NCI-H510A treated with DMSO at 0.1 percent for 48 hours (cell line): ENCODE results near the gene GSTM2.

Experiments
- DNase-seq: peaks from one replicate; lab custom pipeline; 2025; lab: John Stamatoyannopoulos, UW

The GSTM2 gene

DNA sequence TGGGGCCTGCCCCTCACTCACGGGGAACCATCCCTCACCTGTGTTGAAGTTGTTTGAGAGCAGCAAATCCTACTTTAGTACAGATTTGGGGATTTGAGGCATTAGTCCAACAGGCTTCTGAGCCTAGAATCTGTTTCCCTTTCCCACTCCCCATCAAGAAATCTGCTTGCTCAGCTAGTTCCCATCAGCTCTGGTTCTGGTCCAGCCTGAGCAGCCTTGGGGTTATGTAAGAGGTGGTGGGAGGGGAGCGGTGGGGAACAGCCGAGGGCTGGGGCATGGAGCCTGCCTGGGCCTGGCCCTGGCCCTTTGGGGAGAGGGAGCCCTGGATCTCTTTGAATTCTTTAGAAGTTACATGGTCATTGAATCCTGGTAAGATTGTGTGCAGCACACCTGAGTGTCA, 48.3 kb downstream of the GSTM2 start:
- no peak for DNase-seq

DNA sequence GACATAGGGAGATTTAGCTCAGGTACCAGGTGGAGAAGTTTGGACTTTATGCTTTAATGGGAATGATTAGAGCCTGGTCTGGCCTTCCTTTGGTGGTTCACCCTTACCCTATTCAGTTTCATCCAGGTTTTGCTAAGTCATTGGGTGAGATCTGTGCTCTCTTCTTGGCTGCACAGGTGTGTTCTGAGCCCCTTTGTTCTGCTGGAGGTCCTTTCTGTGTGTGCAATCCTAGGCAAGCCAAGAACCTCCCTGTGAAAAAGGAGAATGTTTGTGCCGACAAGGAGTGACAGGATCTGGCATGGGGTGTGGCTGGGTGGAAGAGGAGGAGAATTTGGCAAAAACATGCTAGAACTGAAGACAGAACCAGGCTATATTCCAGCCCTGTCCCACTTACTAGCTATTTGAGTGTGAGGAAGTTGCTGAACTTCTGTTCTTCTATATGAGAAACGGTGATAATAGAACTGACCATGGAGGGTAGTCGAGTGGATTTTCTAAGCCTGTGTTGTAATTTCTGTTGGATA, 48.8 kb downstream of the GSTM2 start:
- no peak for DNase-seq

DNA sequence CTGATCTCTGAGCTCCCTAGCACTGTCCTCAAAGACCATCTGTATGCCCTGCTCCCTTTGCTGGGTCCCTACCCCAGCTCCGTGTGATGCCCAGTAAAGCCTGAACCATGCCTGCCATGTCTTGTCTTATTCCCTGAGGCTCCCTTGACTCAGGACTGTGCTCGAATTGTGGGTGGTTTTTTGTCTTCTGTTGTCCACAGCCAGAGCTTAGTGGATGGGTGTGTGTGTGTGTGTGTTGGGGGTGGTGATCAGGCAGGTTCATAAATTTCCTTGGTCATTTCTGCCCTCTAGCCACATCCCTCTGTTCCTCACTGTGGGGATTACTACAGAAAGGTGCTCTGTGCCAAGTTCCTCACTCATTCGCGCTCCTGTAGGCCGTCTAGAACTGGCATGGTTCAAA, 49.9 kb downstream of the GSTM2 start:
- no peak for DNase-seq

DNA sequence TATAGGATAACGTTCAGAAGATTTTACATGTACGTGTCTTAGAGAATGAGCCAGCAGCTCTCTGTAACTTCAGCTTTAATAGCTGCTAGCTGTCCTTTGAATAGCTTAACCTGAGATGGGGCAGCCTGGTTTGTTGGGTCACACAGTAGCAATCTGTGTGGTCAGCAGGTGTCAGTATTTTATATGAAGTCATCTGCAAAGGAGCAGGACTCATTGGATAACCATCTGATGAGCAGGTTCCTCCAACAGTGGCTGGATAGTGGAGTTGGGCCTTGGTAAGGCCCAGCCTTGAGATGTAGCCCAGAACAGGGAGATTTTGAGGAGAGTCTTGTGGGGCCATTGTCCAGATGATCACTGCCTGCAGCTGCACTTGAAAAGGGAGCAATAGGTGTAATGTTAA, 50.6 kb downstream of the GSTM2 start:
- DNase-seq: no peak

DNA sequence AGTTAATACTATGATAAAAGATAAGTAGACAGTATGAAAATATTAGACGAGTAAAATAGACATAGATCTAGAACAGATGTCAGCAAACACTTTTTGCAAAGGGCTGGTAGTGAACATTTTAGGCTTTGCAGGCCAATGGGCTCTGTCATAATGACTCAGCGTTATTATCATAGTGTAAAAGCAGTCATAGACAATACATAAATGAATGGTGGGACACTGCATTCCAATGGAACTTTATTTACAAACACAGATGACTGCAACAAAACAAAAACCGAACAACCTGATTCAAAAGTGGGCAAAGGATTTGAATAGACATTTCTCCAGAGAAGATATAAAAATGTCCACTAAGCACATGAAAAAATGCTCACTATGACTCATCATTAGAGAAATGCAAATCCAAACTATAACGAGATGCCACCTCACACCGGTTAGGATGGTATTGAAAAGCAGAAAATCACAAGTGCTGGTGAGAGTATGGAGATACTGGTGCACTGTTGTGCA, 51.5 kb downstream of the GSTM2 start:
- no peak for DNase-seq

DNA sequence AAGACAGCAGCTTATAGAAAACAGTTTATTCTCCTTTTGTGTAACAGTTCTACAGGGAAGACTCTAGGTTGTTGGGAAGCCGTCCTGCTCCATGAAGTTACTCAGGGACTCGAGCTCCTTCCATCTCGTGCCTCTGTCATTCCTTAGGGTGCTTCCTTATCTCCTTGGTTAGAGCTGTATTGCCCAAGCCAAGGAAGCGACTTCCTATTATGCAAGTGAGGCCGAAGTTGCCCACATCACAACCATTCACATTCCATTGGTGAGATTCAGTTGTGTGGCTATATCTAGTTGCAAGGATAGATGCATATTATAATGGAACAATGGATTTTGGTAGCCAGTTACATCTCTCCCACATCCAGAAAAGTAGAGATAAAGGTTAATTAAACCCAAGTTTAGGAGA, 53.2 kb downstream of the GSTM2 start:
- no peak for DNase-seq

DNA sequence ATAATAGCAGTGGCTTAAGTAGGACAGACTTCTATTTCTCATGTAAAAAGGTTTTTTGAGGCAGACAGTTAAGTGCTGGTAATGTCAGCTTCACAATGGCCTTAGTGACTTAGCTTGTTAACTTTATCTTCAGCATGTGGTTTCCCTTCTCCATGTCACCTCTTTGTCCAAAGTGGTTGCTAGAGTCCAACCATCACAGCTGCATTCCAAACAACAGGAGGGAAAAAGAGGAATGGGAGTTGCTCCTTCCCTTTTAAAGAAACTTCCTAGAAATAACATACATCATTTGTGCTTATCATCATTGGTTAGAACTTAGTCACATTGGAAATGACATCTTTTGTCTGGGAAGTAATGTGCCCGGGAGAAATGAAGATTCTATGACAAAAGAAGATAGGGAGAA, 54.1 kb downstream of the GSTM2 start:
- DNase-seq: no peak

DNA sequence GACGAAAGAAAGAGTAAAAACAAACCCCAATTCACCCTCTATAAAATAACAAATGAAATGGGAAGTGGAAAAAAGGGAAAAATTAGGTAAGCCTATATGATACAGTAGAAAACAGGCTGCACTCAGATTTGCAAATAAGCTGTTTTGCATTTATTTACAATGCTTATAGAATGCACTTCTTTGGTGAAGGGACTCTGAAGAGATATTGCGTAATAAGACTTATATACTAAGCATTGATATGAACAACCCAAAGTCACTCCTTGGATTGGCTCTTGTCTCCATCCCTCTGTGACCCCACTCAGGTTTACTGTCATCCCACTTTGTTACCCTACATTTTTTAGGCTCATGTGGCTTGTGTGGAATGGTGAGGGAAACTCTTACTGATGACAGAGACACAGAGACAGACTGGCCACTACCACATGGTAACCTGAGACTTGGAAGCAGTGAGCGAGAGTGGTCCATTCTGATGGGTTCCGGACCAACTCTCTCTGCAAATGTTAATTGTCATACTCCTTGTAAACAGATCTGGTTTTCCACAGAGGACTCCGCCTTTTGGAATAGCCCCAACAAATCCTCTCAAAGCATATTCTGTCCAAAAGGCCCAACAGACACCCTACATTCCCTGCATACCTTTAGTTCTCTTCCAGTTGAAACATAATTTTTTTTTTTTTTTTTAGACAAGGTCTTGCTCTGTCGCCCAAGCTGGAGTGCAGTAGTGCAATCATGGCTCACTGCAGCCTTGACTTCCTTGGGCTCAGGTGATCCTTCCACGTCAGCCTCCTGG, 55.2 kb downstream of the GSTM2 start:
- DNase-seq: no peak
